MM.1S (cell line): ENCODE data around the gene SMOC1.
A peak's percentile ranks its signal among the peaks of the same experiment; 100 is the strongest.

ENCODE experiments used
- DNase-seq: peaks from one replicate; pipeline ENCODE4 v3.0.0-alpha.2; 2015
- H2AFZ ChIP-seq: fragments of 300-600 bp; sonication (generic); 2 replicates; pipeline ENCODE4 v1.6.0; 2016; ENCODE audit warnings: antibody characterized with exemption, low read length
- H3F3A ChIP-seq: fragments of 300-600 bp; sonication (generic); 2 replicates; pipeline ENCODE4 v1.6.1; 2016; ENCODE audit warnings: mild to moderate bottlenecking, antibody characterized with exemption, low read length, moderate library complexity, mixed read lengths; ENCODE audit not compliant: insufficient read depth
- H3K27ac ChIP-seq: fragments of 300-600 bp; sonication (generic); 2 replicates; pipeline ENCODE4 v1.5.1; 2016; ENCODE audit warnings: mild to moderate bottlenecking, low read length
- H3K27me3 ChIP-seq: fragments of 300-600 bp; sonication (generic); replicated peaks from 2 replicates; pipeline ENCODE4 v1.6.0; 2016; ENCODE audit warnings: low read length; ENCODE audit not compliant: insufficient read depth
- H3K36me3 ChIP-seq: fragments of 300-600 bp; sonication (generic); replicated peaks from 2 replicates; pipeline ENCODE4 v1.6.1; 2016; ENCODE audit warnings: mild to moderate bottlenecking, low read length, mixed read lengths; ENCODE audit not compliant: insufficient read depth
- H3K4me1 ChIP-seq: fragments of 300-600 bp; sonication (generic); 2 replicates; pipeline ENCODE4 v1.6.1; 2016; ENCODE audit warnings: low read length, mixed read lengths
- H3K4me2 ChIP-seq: fragments of 300-600 bp; sonication (generic); 2 replicates; pipeline ENCODE4 v1.6.0; 2016; ENCODE audit warnings: low read depth, low read length
- H3K4me3 ChIP-seq: fragments of 300-600 bp; sonication (generic); 2 replicates; pipeline ENCODE4 v1.5.1; 2016; ENCODE audit warnings: low read length, mixed read lengths
- H3K79me2 ChIP-seq: fragments of 300-600 bp; sonication (generic); 2 replicates; pipeline ENCODE4 v1.6.1; 2016; ENCODE audit warnings: mixed run types, low read length, mixed read lengths
- H3K9ac ChIP-seq: fragments of 300-600 bp; sonication (generic); 2 replicates; pipeline ENCODE4 v1.6.1; 2016; ENCODE audit warnings: low read length, mixed read lengths
- H3K9me2 ChIP-seq: fragments of 300-600 bp; sonication (generic); replicated peaks from 2 replicates; pipeline ENCODE4 v1.6.1; 2016; ENCODE audit warnings: mild to moderate bottlenecking, low read length, mixed read lengths; ENCODE audit not compliant: insufficient read depth
- H3K9me3 ChIP-seq: fragments of 300-600 bp; sonication (generic); replicated peaks from 2 replicates; pipeline ENCODE4 v1.6.1; 2016; ENCODE audit warnings: mild to moderate bottlenecking, low read length, mixed read lengths; ENCODE audit not compliant: insufficient read depth
- H4K20me1 ChIP-seq: fragments of 300-600 bp; sonication (generic); 2 replicates; pipeline ENCODE4 v1.6.1; 2016; ENCODE audit warnings: mild to moderate bottlenecking, low read length, moderate library complexity, mixed read lengths; ENCODE audit not compliant: insufficient read depth
- EZH2 ChIP-seq: fragments of 300-600 bp; sonication (generic); optimal IDR thresholded peaks from 2 replicates; pipeline ENCODE3; 2017; ENCODE audit warnings: low read depth, mild to moderate bottlenecking, antibody characterized with exemption, low read length, mixed read lengths
- EZH2phosphoT487 ChIP-seq: fragments of 300-600 bp; sonication (generic); IDR thresholded peaks from 2 replicates; pipeline ENCODE4 v1.6.1; 2018; ENCODE audit warnings: antibody characterized with exemption, low read length
- TF ChIP-seq, protein P1 (sequence below): fragments of 300-600 bp; sonication (generic); IDR thresholded peaks from 2 replicates; pipeline ENCODE4 v1.5.1; 2016; ENCODE audit warnings: antibody characterized with exemption, low read length, mixed read lengths

SMOC1 gene

DNA sequence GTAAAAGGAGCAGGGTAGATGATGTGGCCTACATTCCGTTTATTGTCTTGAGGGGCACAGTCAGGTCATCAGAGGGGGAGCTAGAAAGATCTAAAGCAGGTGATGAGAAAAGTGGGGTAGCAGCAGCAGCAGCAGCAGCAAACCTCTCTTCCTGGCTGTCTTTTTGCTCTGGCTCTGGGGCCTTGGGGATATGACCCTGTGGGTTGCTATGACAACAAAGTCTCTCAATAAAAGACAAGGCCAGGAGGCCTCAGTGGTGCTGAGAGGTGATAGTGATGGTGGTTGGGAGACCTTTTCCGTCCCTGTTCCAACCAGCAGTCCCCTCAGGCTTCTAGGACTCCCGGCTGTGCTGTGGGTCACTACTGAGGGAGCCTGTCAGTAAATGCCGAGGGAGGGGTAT lies 170.9 kb downstream of the SMOC1 start:
- H3F3A ChIP-seq: no peaks in the 10 kb centered on the region
- no peaks in the 10 kb centered on the region for H3K9me3 ChIP-seq
- no peak overlapping the region for H3K27ac ChIP-seq
- H3K9me2 ChIP-seq: no peaks in the 10 kb centered on the region
- no peak overlapping the region for H3K9ac ChIP-seq
- no peak overlapping the region for H3K4me3 ChIP-seq
- no peaks in the 10 kb centered on the region for H3K79me2 ChIP-seq
- no peaks in the 10 kb centered on the region for H3K4me1 ChIP-seq
- H3K36me3 ChIP-seq: no peaks in the 10 kb centered on the region
- no peak for TF ChIP-seq EZH2
- no peak for TF ChIP-seq EZH2phosphoT487
- TF ChIP-seq, protein P1, sequence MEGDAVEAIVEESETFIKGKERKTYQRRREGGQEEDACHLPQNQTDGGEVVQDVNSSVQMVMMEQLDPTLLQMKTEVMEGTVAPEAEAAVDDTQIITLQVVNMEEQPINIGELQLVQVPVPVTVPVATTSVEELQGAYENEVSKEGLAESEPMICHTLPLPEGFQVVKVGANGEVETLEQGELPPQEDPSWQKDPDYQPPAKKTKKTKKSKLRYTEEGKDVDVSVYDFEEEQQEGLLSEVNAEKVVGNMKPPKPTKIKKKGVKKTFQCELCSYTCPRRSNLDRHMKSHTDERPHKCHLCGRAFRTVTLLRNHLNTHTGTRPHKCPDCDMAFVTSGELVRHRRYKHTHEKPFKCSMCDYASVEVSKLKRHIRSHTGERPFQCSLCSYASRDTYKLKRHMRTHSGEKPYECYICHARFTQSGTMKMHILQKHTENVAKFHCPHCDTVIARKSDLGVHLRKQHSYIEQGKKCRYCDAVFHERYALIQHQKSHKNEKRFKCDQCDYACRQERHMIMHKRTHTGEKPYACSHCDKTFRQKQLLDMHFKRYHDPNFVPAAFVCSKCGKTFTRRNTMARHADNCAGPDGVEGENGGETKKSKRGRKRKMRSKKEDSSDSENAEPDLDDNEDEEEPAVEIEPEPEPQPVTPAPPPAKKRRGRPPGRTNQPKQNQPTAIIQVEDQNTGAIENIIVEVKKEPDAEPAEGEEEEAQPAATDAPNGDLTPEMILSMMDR: no peak
- DNase-seq: no peak
- H3K4me2 ChIP-seq: no peak overlapping the region
- no peaks in the 10 kb centered on the region for H4K20me1 ChIP-seq
- H2AFZ ChIP-seq: no peak overlapping the region
- no peaks in the 10 kb centered on the region for H3K27me3 ChIP-seq

DNA sequence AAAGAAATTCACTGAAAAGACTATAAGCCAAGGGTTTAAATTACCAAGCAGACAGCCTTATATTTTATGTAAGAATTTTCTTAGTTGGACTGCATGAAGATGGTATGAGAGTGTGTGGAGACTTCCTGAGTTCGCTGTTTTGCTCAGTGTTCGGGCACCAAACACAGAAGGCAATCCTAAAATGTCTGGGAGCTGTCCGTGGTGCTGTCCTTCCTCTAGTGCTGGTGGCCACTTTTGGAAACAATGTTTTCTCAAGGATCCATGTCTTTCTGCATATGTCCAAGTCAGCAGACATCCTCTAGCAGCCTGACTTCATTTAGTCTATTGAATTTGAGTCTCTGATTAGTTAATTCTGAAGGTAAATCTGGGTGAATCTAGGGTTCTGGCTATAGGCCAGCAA lies 173.8 kb downstream of the SMOC1 start:
- Histone ChIP-seq H3K27ac (no peak overlapping the region), H3K4me1 (no peaks in the 10 kb centered on the region), H3K9ac (no peak overlapping the region), H4K20me1 (no peaks in the 10 kb centered on the region), H3K36me3 (no peaks in the 10 kb centered on the region), H3K79me2 (no peaks in the 10 kb centered on the region), H3K4me3 (no peak overlapping the region), H3K4me2 (no peak overlapping the region), H3K9me3 (no peaks in the 10 kb centered on the region), H3K9me2 (no peaks in the 10 kb centered on the region), H3F3A (no peaks in the 10 kb centered on the region), H3K27me3 (no peaks in the 10 kb centered on the region), H2AFZ (no peak overlapping the region)
- peak; percentile 33 for DNase-seq
- TF ChIP-seq EZH2phosphoT487 (no peak), EZH2 (no peak)
- TF ChIP-seq, protein P1: no peak

DNA sequence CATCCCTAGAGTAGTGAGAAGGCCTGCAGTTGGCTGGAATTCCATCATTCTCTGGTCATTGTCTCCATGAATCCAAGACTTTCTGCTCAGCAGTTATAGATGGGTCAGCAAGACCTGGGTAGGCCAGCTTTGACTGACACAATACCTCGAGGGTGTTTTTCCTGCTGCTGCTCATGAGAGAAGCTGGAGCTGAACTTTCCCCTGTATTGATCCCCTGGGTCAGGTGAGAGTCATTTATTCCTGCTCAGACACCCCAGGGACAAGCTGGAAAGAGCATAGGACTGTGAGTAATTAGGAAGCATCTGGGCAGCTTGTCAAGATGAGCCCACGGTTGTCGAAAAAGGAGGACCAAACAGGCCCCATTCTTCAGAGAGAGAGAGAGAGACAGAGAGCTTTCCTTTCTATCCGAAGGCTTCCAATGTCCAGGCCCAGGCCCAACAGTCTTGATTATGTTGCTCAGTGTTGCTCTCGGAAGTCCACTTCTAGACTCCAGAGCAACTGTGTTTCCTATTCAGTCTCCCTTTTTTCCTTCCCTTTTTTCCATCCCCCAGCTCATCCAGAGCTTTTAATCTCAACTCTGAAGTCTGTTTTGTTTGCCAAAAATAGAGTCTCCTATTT lies 178.4 kb downstream of the SMOC1 start:
- no peaks in the 10 kb centered on the region for H3K79me2 ChIP-seq
- H3K9me2 ChIP-seq: no peaks in the 10 kb centered on the region
- no peak overlapping the region for H3K9ac ChIP-seq
- no peak overlapping the region for H2AFZ ChIP-seq
- no peak overlapping the region for H3K27ac ChIP-seq
- no peaks in the 10 kb centered on the region for H4K20me1 ChIP-seq
- no peak for DNase-seq
- no peaks in the 10 kb centered on the region for H3K27me3 ChIP-seq
- H3K9me3 ChIP-seq: no peaks in the 10 kb centered on the region
- no peaks in the 10 kb centered on the region for H3K36me3 ChIP-seq
- no peaks in the 10 kb centered on the region for H3F3A ChIP-seq
- no peak overlapping the region for H3K4me3 ChIP-seq
- TF ChIP-seq EZH2phosphoT487 (no peak), EZH2 (no peak)
- TF ChIP-seq, protein P1: no peak
- H3K4me1 ChIP-seq: no peaks in the 10 kb centered on the region
- H3K4me2 ChIP-seq: no peak overlapping the region
